HG03520 (cell line): ENCODE data around the gene TSPAN10.

Source experiments
- ATAC-seq: cut with Tn5 transposase; IDR thresholded peaks from one replicate; pipeline ENCODE4 v1.9.1; 2021; ENCODE audit warnings: mild to moderate bottlenecking, moderate library complexity; ENCODE audit not compliant: unreplicated experiment

TSPAN10 gene

GRCh38 chr17:81631482-81631881 lies 5.5 kb upstream of the TSPAN10 start:
- ATAC-seq: no peak

DNA sequence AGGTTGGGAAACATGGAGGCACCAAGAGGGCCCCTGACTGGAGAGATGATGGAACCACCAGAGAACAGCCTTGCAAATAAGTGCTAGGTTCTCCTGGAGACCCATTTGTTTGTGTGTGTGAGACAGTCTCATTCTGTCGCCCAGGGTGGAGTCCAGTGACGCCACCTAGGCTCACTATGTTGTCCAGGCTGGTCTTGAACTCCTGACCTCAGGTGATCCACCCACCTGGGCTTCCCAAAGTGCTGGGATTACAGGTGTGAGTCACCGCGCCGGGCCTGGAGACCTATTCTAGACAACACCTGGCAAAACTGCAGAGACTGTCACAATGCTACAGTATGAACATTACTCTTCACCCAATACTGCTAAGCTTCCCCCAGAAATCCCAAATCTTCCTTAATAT lies 1.6 kb upstream of the TSPAN10 start:
- no peak for ATAC-seq

DNA sequence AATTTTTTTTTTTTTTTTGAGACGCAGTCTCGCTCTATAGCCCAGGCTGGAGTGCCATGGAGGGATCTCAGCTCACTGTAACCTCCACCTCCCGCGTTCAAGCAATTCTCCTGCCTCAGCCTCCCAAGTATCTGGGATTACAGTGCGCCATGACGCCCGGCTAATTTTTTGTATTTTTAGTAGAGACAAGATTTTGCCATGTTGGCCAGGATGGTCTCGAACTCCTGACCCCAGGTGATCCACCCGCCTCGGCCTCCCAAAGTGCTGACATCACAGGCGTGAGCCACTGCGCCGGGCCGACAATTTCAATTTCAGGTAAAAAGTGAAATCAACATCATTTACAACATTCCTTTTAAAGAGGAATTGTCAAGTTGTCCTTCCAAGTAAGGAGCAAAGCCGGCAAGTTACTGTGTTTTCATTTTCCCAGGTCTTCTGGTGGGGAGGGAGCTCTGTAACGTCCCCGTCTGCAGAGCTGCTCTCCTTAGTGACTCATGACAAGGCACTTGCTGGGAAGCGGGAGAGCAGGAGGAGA lies 957 bp upstream of the TSPAN10 start:
- no peak for ATAC-seq

GRCh38 chr17:81638683-81639082 lies 1.7 kb downstream of the TSPAN10 start:
- no peak for ATAC-seq

- no peak for ATAC-seq
These were observed 3.0 kb downstream of the TSPAN10 start for GRCh38 chr17:81640011-81640410.

GRCh38 chr17:81641825-81642489 lies 5.0 kb downstream of the TSPAN10 start:
- ATAC-seq: no peak

DNA sequence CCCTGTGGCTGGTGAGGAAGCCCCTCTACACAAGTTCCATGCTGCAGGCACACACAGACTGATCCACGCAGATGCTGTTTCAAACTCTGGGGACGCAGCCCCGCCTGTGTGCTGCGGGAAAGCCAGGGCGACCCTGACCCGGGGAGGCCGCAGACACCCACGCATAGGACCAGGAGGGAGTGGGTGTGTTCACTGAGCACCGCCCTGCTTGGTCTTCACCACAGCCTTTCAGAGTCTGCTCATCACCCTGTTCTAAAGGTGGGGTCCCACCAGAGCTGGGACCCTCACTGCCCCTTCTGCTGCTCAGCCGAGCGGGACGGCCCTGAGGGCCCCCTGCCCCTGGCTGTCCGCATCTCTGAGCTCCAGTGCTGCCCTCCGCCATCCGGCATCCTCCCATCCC lies 7.5 kb downstream of the TSPAN10 start:
- no peak for ATAC-seq

GRCh38 chr17:81644976-81645952 lies 8.3 kb downstream of the TSPAN10 start:
- ATAC-seq: no peak

DNA sequence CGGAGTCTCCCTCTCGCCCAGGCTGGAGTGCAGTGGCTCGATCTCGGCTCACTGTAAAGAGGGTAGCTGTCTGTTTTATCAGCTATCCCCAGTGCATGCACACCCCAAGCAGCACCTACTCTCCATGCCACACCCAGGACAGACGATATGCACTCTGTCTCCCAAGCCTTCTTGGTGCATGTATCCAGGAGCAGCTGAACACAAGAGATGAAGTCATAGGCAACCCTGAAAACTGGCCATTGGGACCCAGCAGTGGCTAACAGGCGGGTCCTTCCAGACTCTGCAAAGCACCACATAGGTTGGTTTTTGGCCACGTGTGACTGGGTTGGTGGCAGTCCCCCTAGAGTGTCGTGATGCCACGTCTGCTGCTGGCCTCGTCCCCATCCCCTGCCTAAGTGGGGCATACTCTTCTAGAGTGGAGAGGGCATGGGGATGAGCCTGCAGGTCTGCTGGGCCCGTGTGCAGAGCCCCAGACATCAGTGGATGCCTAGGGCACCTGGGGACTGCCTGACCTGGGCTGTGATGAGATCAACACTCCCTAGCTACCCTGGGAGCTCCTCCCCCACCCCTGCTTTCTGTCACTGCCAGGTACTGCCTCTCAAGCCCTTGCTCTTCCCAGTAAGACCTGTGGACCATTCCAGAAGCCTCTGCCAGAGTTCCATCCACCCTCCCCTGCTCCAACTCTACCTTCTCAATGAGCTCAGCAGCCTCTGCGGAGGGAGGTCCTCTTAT lies 10.0 kb downstream of the TSPAN10 start:
- no peak for ATAC-seq

DNA sequence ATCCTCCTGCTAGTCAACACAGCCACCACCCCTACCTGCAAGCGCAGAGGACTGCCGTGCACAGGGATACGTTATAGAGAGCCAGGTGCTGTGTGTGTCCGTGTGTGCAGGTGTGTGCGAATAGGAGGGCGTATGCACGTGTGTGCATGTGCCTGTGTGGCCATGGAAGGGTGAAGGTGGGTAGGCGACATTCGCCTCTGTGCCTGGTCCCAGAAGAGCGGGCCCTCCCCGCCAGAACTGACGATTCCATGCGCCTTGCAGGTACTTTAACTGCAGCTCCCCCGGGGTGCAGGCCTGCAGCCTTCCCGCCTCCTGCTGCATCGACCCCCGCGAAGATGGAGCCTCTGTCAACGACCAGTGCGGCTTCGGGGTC lies 10.6 kb downstream of the TSPAN10 start:
- no peak for ATAC-seq

DNA sequence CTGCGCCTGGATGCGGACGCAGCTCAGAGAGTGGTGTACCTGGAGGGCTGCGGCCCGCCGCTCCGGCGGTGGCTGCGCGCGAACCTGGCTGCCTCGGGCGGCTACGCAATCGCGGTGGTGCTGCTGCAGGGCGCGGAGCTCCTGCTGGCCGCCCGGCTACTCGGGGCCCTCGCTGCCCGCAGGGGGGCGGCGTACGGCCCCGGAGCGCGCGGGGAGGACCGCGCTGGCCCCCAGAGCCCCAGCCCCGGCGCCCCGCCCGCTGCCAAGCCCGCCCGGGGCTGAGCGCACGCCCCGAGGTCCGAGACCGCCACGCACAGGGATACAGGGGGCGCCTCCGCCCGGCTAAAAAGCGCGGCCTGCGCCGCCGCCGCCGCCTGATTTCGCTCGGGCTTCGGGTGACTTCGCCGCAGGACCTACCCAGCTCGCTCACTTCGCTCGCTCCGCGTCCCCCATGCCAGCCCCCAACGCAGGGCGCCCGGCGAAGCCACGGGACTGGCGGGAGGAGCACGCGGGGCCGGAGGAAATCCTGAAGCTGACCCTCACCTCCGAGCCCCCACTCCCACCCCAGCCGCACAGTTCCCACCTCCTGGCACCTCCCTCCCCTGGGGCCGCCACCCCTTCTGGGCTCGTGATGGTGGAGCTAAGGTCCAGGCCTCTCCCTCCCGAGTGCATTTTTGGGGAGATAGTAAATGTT lies 11.2 kb downstream of the TSPAN10 start:
- no peak for ATAC-seq

DNA sequence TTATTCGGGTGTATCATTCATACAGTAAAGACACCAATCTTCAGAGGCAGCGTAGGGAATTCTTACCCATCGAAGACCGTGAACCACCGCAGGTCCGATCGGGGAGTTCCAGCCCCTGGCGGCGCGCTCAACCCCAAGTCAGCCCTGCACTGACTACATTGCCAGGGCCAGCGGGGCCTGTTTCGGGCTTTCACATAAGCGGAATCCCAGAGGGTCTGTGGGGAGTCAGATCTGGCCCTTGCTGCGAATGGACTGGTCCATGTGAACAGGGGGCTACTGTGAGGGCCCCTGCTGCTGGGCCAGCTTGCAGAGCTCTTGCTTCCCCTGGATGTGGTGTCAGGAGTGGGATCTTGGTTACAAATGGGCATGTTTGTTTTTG lies 11.7 kb downstream of the TSPAN10 start:
- ATAC-seq: no peak

GRCh38 chr17:81650951-81651350 lies 14.0 kb downstream of the TSPAN10 start:
- no peak for ATAC-seq

- no peak for ATAC-seq
These were observed 14.7 kb downstream of the TSPAN10 start for GRCh38 chr17:81651692-81652091.

- ATAC-seq: no peak
These were observed 16.1 kb downstream of the TSPAN10 start for GRCh38 chr17:81652906-81653771.

DNA sequence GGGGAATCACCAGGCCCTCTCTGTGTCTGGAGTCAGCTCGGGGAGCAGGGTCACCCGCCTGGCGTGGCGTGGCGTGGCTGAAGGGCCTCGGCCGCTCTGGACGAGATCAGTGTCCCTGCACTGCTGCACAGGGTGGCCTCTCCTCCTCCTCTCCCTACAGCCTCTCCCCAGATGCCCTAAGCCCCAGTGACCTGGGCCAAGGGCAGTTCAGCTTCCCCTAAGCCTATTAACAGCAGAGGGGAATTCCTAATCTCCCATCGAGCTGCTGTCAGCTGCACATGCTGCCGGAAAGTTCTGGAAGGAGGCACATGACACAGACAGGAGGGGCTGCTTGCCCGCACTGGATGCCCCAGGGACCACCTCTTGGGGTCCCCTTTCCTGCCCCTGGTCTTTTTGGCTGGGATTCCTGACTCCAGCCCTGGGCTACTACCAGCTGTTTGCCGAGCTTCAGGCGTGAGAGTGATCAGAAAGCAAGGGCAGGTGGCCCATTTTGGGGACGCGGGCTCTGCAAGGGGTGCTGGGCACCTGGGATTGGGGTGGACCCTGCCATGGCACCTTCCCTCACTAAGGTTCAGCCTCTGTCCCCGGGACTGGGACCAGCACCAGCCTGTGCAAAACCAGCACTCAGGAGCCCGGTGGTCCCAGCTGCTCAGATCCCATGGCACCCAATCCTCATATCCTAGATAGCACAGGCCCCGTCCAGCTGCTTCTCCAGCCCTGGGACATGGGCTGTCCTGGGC lies 18.6 kb downstream of the TSPAN10 start:
- no peak for ATAC-seq

- no peak for ATAC-seq
These were observed 19.2 kb downstream of the TSPAN10 start, which contains the start of gene PDE6G for GRCh38 chr17:81656118-81656743. TSS of gene PDE6G (minus strand) at chr17:81656542. CDS start at chr17:81653305, 3,237 bp downstream.

DNA sequence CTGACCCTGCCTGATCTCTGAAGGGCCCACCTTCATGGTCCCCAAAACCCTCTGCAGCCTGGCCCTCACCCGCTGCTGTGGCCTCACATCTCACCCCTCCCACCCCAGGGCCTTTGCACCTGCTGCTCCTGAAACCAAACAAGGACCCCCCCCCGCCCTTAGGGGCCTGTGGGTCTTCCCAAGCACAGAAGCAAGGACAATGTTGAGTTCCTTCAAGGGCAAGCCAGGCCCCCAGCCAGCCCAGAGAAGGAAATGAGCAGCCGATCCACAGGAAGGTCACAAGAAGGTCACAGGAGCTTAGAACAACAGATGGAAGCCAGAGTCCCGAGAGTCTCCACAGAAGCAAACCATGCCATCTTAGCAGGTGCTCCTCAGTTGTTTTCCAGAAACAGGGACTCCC lies 19.8 kb downstream of the TSPAN10 start:
- no peak for ATAC-seq

- ATAC-seq: no peak
These were observed 22.0 kb downstream of the TSPAN10 start for GRCh38 chr17:81659038-81659437.
